Measurements from ENCODE around the gene NEUROG1. TPM values are rescaled to one million over a fixed set of nuclear protein-coding genes. Genes with fewer than 3 reads are reported as not detected.

The NEUROG1 gene
- polyA plus RNA-seq, 3 donors, result not detected

- no peaks in the 10 kb centered on the region for H4K20me1 ChIP-seq (ENCODE audit: insufficient read depth, low read length)
- no peaks in the 10 kb centered on the region for H3K79me2 ChIP-seq (ENCODE audit: insufficient read depth, low read length)
- peaks cover 2% of the 10 kb centered on the region for H3K4me1 Mint-ChIP-seq
- no peak for DNase-seq
- peaks cover 0 to 4% of the 10 kb centered on the region in 2 donors for H3K27me3 ChIP-seq (ENCODE audit: control insufficient read depth in 2 of 2, insufficient read depth in 2 of 2, low read length in 2 of 2)
- no peak overlapping the region for H3K27ac Mint-ChIP-seq
- no peaks in the 10 kb centered on the region for H3K4me1 ChIP-seq (ENCODE audit: control insufficient read depth in 1 of 2, insufficient read depth in 2 of 2, low read length in 2 of 2)
- no peaks in the 10 kb centered on the region for H3K36me3 Mint-ChIP-seq
- intact Hi-C loops (cut with micrococcal nuclease), result loop anchor here in 1 of 2 donors (5.0 kb wide), 1 partner anchor 99 kb away; no protein-coding TSS in a partner anchor
- no peaks in the 10 kb centered on the region for H3K9me3 ChIP-seq (replicated peaks in 1 of 2; ENCODE audit: control insufficient read depth in 1 of 2, insufficient read depth in 1 of 2, low read length in 2 of 2)
- peak; percentile 69 for TF ChIP-seq CTCF (IDR thresholded peaks at IDR 0.05)
- H3K9me3 Mint-ChIP-seq, result no peaks in the 10 kb centered on the region
- H3K4me3 Mint-ChIP-seq, result no peak overlapping the region
- H3K36me3 ChIP-seq (replicated peaks in 1 of 2; ENCODE audit: control insufficient read depth in 1 of 2, insufficient read depth in 2 of 2, low read length in 2 of 2), result no peaks in the 10 kb centered on the region
- no peak overlapping the region for H2AFZ ChIP-seq (ENCODE audit: insufficient read depth, low read depth, low read length, poor library complexity, severe bottlenecking)
- H3K4me2 ChIP-seq (replicated peaks; ENCODE audit: extremely low read depth, low read length, poor library complexity, severe bottlenecking), result no peak overlapping the region
- WGBS (ENCODE audit: insufficient coverage), result 91% methylated on average over 15 of the region's 16 CpGs
- H3K27me3 Mint-ChIP-seq (ENCODE audit: low read depth in 3 of 3), result peaks cover 16 to 26% (median 21%) of the 10 kb centered on the region in 3 donors
- no peak overlapping the region for H3K4me3 ChIP-seq (replicated peaks in 1 of 3; ENCODE audit: low read depth in 2 of 3, low read length in 3 of 3)
- no peak overlapping the region for H3K27ac ChIP-seq (ENCODE audit: low read depth in 1 of 2, low read length in 2 of 2)
- no peak overlapping the region for H3K9ac ChIP-seq (ENCODE audit: insufficient read depth, low read length, poor library complexity, severe bottlenecking)
These were observed 30.9 kb upstream of the NEUROG1 start for GRCh38 chr5:135566422-135567400.

GRCh38 chr5:135565725-135566421 is 30.1 kb upstream of the NEUROG1 start:
- DNase-seq, result peak; percentile 39 to 64 (median 46)
- Mint-ChIP-seq H3K4me1 (peaks cover 4% of the 10 kb centered on the region), H3K27ac (no peak overlapping the region), H3K4me3 (peak overlapping the region in 1 of 2 donors; percentile 39), H3K9me3 (peaks cover 0 to 2% (median 0%) of the 10 kb centered on the region in 7 donors), H3K36me3 (no peaks in the 10 kb centered on the region), H3K27me3 (ENCODE audit: low read depth in 3 of 3) (peaks cover 14 to 26% (median 21%) of the 10 kb centered on the region in 3 donors)
- no peak overlapping the region for H3K27ac ChIP-seq (ENCODE audit: low read depth in 1 of 2, low read length in 2 of 2)
- no peaks in the 10 kb centered on the region for H4K20me1 ChIP-seq (ENCODE audit: insufficient read depth, low read length)
- H2AFZ ChIP-seq (ENCODE audit: insufficient read depth, low read depth, low read length, poor library complexity, severe bottlenecking), result no peak overlapping the region
- TF ChIP-seq CTCF (IDR thresholded peaks at IDR 0.05), result peak; percentile 93
- intact Hi-C loops (cut with micrococcal nuclease), result loop anchor here in 1 of 2 donors (5.0 kb wide), 1 partner anchor 99 kb away; no protein-coding TSS in a partner anchor
- H3K4me3 ChIP-seq (replicated peaks in 1 of 3; ENCODE audit: low read depth in 2 of 3, low read length in 3 of 3), result no peak overlapping the region
- WGBS (ENCODE audit: insufficient coverage), result 36% methylated on average over 4 of the region's 16 CpGs
- H3K27me3 ChIP-seq (ENCODE audit: control insufficient read depth in 2 of 2, insufficient read depth in 2 of 2, low read length in 2 of 2), result peaks cover 0 to 4% of the 10 kb centered on the region in 2 donors
- no peaks in the 10 kb centered on the region for H3K79me2 ChIP-seq (ENCODE audit: insufficient read depth, low read length)
- no peak overlapping the region for H3K9ac ChIP-seq (ENCODE audit: insufficient read depth, low read length, poor library complexity, severe bottlenecking)
- H3K36me3 ChIP-seq (replicated peaks in 1 of 2; ENCODE audit: control insufficient read depth in 1 of 2, insufficient read depth in 2 of 2, low read length in 2 of 2), result no peaks in the 10 kb centered on the region
- no peaks in the 10 kb centered on the region for H3K9me3 ChIP-seq (replicated peaks in 1 of 2; ENCODE audit: control insufficient read depth in 1 of 2, insufficient read depth in 1 of 2, low read length in 2 of 2)
- no peak overlapping the region for H3K4me2 ChIP-seq (replicated peaks; ENCODE audit: extremely low read depth, low read length, poor library complexity, severe bottlenecking)
- no peaks in the 10 kb centered on the region for H3K4me1 ChIP-seq (ENCODE audit: control insufficient read depth in 1 of 2, insufficient read depth in 2 of 2, low read length in 2 of 2)
